H1 (cell line): ENCODE data around the gene PSAP. TPM values are rescaled to one million over a fixed set of nuclear protein-coding genes. Genes with fewer than 3 reads are reported as not detected.

ENCODE experiments used
- CBX5 ChIP-seq: fragments of 300-800, 300-1000 bp; sonication (generic); IDR thresholded peaks from 2 replicates; pipeline ENCODE4 v1.7.1; 2016; ENCODE audit warnings: antibody characterized with exemption, low read length, low read depth
- CHD1 ChIP-seq: IDR thresholded peaks from 2 replicates; pipeline ENCODE4 v1.6.1; 2012; ENCODE audit warnings: low read depth, low read length, improper control_type of control experiment
- CHD2 ChIP-seq: IDR thresholded peaks from 2 replicates; pipeline ENCODE4 v1.6.1; 2012; ENCODE audit warnings: low read length, improper control_type of control experiment
- GABPA ChIP-seq: IDR thresholded peaks from 2 replicates; pipeline ENCODE4 v1.6.1; 2011; ENCODE audit warnings: mild to moderate bottlenecking, low read length, moderate library complexity, borderline replicate concordance; ENCODE audit not compliant: insufficient read depth
- JUND ChIP-seq: IDR thresholded peaks from 2 replicates; pipeline ENCODE4 v1.6.1; 2011; ENCODE audit warnings: mild to moderate bottlenecking, improper control_type of control experiment, low read length
- POU5F1 ChIP-seq: IDR thresholded peaks from 2 replicates; pipeline ENCODE4 v1.6.1; 2011; ENCODE audit warnings: low read depth, mild to moderate bottlenecking, low read length, moderate library complexity
- RAD21 ChIP-seq, 2 experiments: IDR thresholded peaks in 1 of 2; conservative IDR thresholded peaks in 1 of 2; 2 replicates each; pipeline ENCODE4 v1.6.1; 2011; ENCODE audit warnings: low read depth in 2 of 2, low read length in 2 of 2, improper control_type of control experiment in 1 of 2, inconsistent platforms in 1 of 2, mild to moderate bottlenecking in 1 of 2, moderate library complexity in 1 of 2
- polyA plus RNA-seq, 7 experiments: library from polyadenylated mRNA; depleted of rRNA in 3 of 7; stranded (reverse) in 5 of 7; unstranded in 2 of 7; fragments of >200 nt in 5 of 7; fragments of 200-250 nt in 2 of 7; gene quantifications; 1 replicate in 5 of 7; 2 replicates in 1 of 7; 4 replicates in 1 of 7; pipeline versions ENCODE4 v1.2.1 to v1.2.3, GENCODE V29; 2011 to 2013; ENCODE audit warnings: missing spikeins in 2 of 7, mixed read lengths in 2 of 7
- total RNA-seq: library from RNA; stranded (reverse); fragmentation: NEBNext Ultra II Directional; extraction: Animal tissue kit (Norgen Biotek cat#: 25700); gene quantifications from 2 replicates; pipeline ENCODE4 v1.2.1, GENCODE V29; 2021

The PSAP gene
- total and polyA plus RNA-seq, 2 of the 8 experiments (the other 6 are each of a cell fraction or from before 2014, with no cell fraction given) = 386 to 504 TPM

DNA sequence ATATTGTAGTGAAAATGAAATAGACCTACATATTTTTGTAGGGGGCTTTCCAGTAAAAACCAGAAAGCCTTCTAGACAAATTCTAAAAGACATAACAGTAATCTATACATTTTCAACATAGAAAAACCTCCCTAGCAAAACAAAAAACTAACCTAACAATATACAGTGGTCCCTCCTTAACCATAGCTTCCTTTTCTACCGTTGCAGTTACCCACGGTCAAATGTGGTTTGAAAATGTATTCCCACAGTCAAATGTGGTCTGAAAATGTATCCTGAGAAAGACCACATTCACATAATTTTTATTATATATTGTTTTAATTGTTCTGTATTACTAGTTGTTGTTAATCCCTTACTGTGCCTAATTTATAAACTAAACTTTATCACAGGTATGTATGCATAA is 6.4 kb downstream of the PSAP start (continued):
- TF ChIP-seq POU5F1 (no peak), RAD21 (IDR thresholded peaks at IDR 0.05 in 1 of 2, conservative IDR thresholded peaks at IDR 0.05 in 1 of 2; ENCODE audit: low read depth in 2 of 2, low read length in 2 of 2) (no peak), CHD2 (no peak), CBX5 (no peak), CHD1 (no peak), GABPA (no peak), JUND (no peak)
